Measurements from ENCODE around the gene NECTIN3. TPM values are rescaled to one million over a fixed set of nuclear protein-coding genes. Genes with fewer than 3 reads are reported as not detected.

Gene NECTIN3
- total RNA-seq, 4 donors from 2014 or later: 21.8 to 60.3 (median 45.0) TPM

DNA sequence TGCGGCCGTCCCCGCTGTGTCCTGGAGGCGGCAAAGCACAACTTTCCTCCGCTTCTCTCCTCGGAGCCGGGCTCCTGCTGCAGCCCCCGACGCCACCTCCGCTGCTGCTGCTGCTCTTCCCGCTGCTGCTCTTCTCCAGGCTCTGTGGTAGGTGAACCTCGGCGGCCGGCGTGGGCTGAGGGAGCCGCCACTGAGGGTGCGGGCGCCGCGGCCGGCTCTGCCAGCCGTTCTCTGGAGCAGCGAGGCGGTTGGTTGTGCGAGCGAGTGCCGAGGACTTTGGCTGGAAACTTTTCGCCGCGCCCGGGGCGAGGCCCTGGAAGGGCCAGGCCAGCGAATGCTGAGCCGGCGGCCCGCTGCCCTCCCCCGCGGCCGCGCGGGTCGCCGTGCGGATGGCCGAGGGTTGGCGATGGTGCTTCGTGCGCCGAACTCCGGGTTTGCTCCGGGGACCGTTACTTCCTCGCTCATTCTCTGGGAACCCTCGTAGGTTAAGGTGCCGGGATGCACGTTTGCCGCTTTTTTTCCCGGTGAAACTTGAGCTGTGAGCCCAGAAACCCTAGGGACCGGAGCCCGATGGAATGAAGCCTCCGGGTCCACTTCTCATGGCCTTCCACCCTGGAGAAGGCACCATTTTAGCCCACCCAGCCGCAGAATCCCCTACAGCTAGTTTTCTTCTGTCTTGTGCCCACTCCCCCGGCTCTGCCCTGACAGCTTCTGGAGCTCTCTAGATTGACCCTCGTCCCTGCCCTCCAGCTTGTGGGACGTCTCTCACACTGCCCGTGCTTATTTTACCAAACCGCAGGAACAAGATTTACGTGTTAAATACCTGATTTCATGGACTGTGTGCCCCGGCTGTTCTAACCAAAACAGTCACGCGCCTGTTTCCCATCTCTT lies 660 bp downstream of the NECTIN3 start:
- intact Hi-C loops (cut with DNase I; ENCODE audit: low total_unique reads): no loop called here
- Histone ChIP-seq H3K27ac (peak overlapping the region; percentile 86 to 96), H3K9me3 (no peaks in the 10 kb centered on the region), H3K27me3 (no peaks in the 10 kb centered on the region), H3K4me1 (no peaks in the 10 kb centered on the region), H3K4me3 (peak overlapping the region; percentile 59 to 96), H3K36me3 (no peaks in the 10 kb centered on the region)
- TF ChIP-seq, protein P1, sequence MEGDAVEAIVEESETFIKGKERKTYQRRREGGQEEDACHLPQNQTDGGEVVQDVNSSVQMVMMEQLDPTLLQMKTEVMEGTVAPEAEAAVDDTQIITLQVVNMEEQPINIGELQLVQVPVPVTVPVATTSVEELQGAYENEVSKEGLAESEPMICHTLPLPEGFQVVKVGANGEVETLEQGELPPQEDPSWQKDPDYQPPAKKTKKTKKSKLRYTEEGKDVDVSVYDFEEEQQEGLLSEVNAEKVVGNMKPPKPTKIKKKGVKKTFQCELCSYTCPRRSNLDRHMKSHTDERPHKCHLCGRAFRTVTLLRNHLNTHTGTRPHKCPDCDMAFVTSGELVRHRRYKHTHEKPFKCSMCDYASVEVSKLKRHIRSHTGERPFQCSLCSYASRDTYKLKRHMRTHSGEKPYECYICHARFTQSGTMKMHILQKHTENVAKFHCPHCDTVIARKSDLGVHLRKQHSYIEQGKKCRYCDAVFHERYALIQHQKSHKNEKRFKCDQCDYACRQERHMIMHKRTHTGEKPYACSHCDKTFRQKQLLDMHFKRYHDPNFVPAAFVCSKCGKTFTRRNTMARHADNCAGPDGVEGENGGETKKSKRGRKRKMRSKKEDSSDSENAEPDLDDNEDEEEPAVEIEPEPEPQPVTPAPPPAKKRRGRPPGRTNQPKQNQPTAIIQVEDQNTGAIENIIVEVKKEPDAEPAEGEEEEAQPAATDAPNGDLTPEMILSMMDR (IDR thresholded peaks at IDR 0.05): peak in 1 of 4 experiments; percentile 5
- TF ChIP-seq POLR2A (IDR thresholded peaks at IDR 0.05): no peak
- peak; percentile 18 to 34 for DNase-seq

DNA sequence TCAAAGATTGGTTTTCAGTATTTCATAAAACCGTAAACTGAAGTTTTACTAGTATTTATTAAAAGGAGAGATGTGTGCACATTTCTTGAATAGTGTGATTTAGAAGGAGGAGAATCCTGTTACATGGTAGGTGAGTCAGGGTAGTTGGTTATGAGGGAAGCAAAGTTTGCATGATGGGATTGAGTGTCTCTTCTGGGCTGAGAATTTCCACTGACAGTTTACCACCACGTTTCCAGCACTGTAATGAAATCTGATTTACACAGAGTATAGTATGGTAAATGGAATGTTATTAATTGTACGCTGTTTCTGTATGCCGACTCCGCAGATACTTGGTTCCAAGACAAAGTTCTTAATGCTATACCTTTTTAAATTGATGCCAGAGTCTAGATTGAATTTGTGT lies 1.6 kb downstream of the NECTIN3 start:
- intact Hi-C loops (cut with DNase I; ENCODE audit: low total_unique reads): no loop called here
- Histone ChIP-seq H3K36me3 (no peaks in the 10 kb centered on the region), H3K27ac (no peak overlapping the region), H3K27me3 (no peaks in the 10 kb centered on the region), H3K4me3 (peak overlapping the region; percentile 59 to 96), H3K9me3 (no peaks in the 10 kb centered on the region), H3K4me1 (no peaks in the 10 kb centered on the region)
- DNase-seq: no peak
- TF ChIP-seq, protein P1 (IDR thresholded peaks at IDR 0.05): no peak
- TF ChIP-seq POLR2A (IDR thresholded peaks at IDR 0.05): no peak

DNA sequence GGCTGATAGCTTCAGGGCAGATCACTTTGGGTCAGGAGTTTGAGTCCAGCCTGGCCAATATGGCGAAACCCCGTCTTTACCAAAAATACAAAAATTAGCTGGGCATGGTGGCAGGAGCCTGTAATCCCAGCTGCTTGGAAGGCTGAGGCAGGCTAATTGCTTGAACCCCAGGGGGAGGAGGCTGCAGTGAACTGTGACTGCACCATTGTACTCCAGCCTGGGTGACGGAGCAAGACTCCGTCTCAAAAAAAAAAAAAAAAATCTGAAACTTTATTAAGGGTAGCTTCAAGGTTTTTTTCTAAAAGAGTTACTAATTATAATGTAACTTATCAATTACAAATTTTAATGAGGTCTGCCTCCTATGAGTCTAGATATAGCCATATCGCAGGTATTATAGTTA lies 5.1 kb downstream of the NECTIN3 start:
- H3K27me3 ChIP-seq: no peaks in the 10 kb centered on the region
- no peak overlapping the region for H3K4me3 ChIP-seq
- no peak overlapping the region for H3K27ac ChIP-seq
- H3K9me3 ChIP-seq: no peaks in the 10 kb centered on the region
- no peaks in the 10 kb centered on the region for H3K36me3 ChIP-seq
- H3K4me1 ChIP-seq: no peaks in the 10 kb centered on the region
- TF ChIP-seq POLR2A (IDR thresholded peaks at IDR 0.05): no peak
- TF ChIP-seq, protein P1 (IDR thresholded peaks at IDR 0.05): no peak
- DNase-seq: no peak
- intact Hi-C loops (cut with DNase I; ENCODE audit: low total_unique reads): no loop called here

DNA sequence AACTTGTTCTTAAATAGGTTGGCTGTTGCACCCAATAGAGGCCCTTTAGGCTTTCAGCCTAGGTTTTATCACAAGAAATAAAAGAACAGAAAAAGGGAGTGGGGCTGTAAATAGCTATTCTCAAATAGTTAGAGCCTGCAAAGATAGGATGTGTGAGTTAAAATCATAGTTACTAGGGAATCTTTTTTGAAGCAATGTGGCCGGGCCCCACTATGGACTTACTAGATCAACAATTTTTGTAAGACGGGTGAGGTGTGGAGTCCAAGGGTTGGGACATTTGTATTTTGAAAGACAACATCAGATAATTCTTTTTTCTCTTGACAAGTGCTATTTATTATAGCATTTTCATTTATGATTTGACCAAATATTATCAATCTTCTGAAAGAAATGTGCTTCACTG lies 5.8 kb downstream of the NECTIN3 start:
- Histone ChIP-seq H3K9me3 (no peaks in the 10 kb centered on the region), H3K4me3 (no peak overlapping the region), H3K27ac (no peak overlapping the region), H3K27me3 (no peaks in the 10 kb centered on the region), H3K4me1 (no peaks in the 10 kb centered on the region), H3K36me3 (no peaks in the 10 kb centered on the region)
- no peak for DNase-seq
- TF ChIP-seq POLR2A (IDR thresholded peaks at IDR 0.05): no peak
- TF ChIP-seq, protein P1 (IDR thresholded peaks at IDR 0.05): no peak
- intact Hi-C loops (cut with DNase I; ENCODE audit: low total_unique reads): no loop called here

DNA sequence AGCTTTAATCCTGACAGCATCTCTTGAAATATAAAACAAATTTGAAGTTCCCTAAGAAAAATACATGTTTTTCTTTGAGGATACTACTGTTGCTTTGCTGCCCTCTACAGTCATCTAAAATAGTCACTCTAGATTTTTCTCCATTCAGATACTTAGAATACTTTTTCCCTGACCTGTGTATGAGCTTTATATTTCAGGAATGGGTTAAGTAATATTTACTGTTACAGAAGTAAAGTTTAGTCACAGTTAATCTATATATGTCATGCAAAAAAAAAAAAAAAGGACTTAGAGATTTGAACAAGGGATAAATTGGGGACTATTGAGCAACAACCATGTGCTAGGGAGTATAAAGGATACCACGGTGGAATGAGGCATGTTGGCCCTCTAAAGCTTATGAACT lies 8.8 kb downstream of the NECTIN3 start:
- TF ChIP-seq, protein P1 (IDR thresholded peaks at IDR 0.05): peak; percentile 24 to 59 (median 43)
- no peak for TF ChIP-seq POLR2A (IDR thresholded peaks at IDR 0.05)
- H3K36me3 ChIP-seq: no peaks in the 10 kb centered on the region
- intact Hi-C loops (cut with DNase I; ENCODE audit: low total_unique reads): no loop called here
- no peaks in the 10 kb centered on the region for H3K27me3 ChIP-seq
- H3K9me3 ChIP-seq: no peaks in the 10 kb centered on the region
- H3K4me3 ChIP-seq: no peak overlapping the region
- DNase-seq: no peak
- H3K27ac ChIP-seq: no peak overlapping the region
- H3K4me1 ChIP-seq: no peaks in the 10 kb centered on the region
